Heart right ventricle (tissue), 16 donors: ENCODE results near the gene AKAIN1. TPM values are rescaled to one million over a fixed set of nuclear protein-coding genes. Genes with fewer than 3 reads are reported as not detected.

Experiments used
- ATAC-seq, 8 donors: fragments of 200-7000 bp; cut with Tn5 transposase; one replicate each; pipeline ENCODE4 v1.9.1; 2020; ENCODE audit warnings: mild to moderate bottlenecking in 8 of 8, moderate library complexity in 8 of 8, moderate number of reproducible peaks in 1 of 8
- DNase-seq, 2 donors: peaks; one replicate each; pipeline ENCODE4 v3.0.0-alpha.2; 2020
- H3K27ac ChIP-seq, 10 donors: fragments of 200-600 bp; sonication (generic) in 2 of 10; one replicate each; pipeline versions ENCODE4 v1.5.0 to v1.8.0; 2020 to 2022; ENCODE audit warnings: mild to moderate bottlenecking in 3 of 10
- H3K27me3 ChIP-seq, 7 donors: fragments of 200-600 bp; one replicate each; pipeline ENCODE4 v1.8.0; 2021 to 2022; ENCODE audit warnings: mild to moderate bottlenecking in 2 of 7
- H3K36me3 ChIP-seq, 9 donors: fragments of 200-600 bp; sonication (generic) in 1 of 9; one replicate each; pipeline versions ENCODE4 v1.5.0 to v1.8.0; 2020 to 2022; ENCODE audit warnings: mild to moderate bottlenecking in 2 of 9
- H3K4me1 ChIP-seq, 9 donors: fragments of 200-600 bp; sonication (generic) in 1 of 9; one replicate each; pipeline versions ENCODE4 v1.5.0 to v1.8.0; 2020 to 2022; ENCODE audit warnings: mild to moderate bottlenecking in 4 of 9
- H3K4me3 ChIP-seq, 10 donors: fragments of 200-600 bp; sonication (generic) in 2 of 10; one replicate each; pipeline versions ENCODE4 v1.5.0 to v1.8.0; 2020 to 2022; ENCODE audit warnings: mild to moderate bottlenecking in 7 of 10, moderate library complexity in 2 of 10
- H3K9me3 ChIP-seq, 11 donors: fragments of 200-600 bp in 10 of 11; sonication (generic) in 2 of 11; one replicate each; pipeline versions ENCODE4 v1.5.0 to v1.8.0; 2013 to 2022; ENCODE audit warnings: mild to moderate bottlenecking in 2 of 11, control low read depth in 1 of 11, moderate library complexity in 1 of 11
- CTCF ChIP-seq, 9 donors: fragments of 200-600 bp; sonication (generic) in 2 of 9; IDR thresholded peaks; one replicate each; pipeline versions ENCODE4 v1.5.0 to v1.8.0; 2021 to 2022; ENCODE audit warnings: antibody characterized with exemption in 9 of 9, mild to moderate bottlenecking in 5 of 9, moderate library complexity in 1 of 9
- WGBS, 2 donors: extraction: QIAGEN DNeasy Blood & Tissue Kit; methylation state at CpG; one replicate each; pipeline ENCODE4 v1.1.7; 2013; ENCODE audit warnings: inconsistent platforms in 1 of 2; 5-methylcytosine and 5-hydroxymethylcytosine counted together
- intact Hi-C, 10 donors: fragments of 100-400 bp; cut with DNase I; formaldehyde crosslinking; loops; one replicate each; pipeline versions ENCODE4 v1.11.1 to v1.14.2; 2022
- polyA plus RNA-seq, 2 donors: library from polyadenylated mRNA; stranded (reverse); fragments of 200-250 nt; gene quantifications; one replicate each; pipeline ENCODE4 v1.2.3, GENCODE V29; 2013
- total RNA-seq, 10 donors: library from RNA; stranded (reverse); fragmentation: NEBNext Ultra II Directional in 3 of 10; extraction: Animal tissue kit (Norgen Biotek cat#: 25700) in 3 of 10; gene quantifications; one replicate each; pipeline versions ENCODE4 v1.2.1 to v1.2.4, GENCODE V29; 2021 to 2023
- donor health status: Arrhythmogenic right ventricular cardiomyopathy.
- donor health status: ischemic (EF 13 %, LVEDD 7.1; RV severe dilation, severe dysfunction).
- donor health status: healthy with polysubstance abuse.
- donor health status: DM: no; HTN: yes; CAD: no.
- donor health status: DM: no; HTN: no; CAD: no.
- donor health status: ischemic (EF 25% LVEDD 6.9; RV normal size, moderate dysfunction).
- donor health status: ischemic (EF 25% LVEDD 5.7; RV mildly dilated, moderate dysfunction).
- donor health status: healthy.
- donor health status: DM: yes; HTN: yes; CAD: no.
- donor health status: Ischemic cardiomyopathy.
- donor health status: ischemic (EF 35%, LVEDD 5.7; RV mildly dilated, moderate dysfunction).
- donor health status: nonischemic (EF 11% LVEDD 7.7; RV severe dilation, severe dysfunction).
- donor health status: DM: yes; HTN: yes; CAD: no.
- donor health status: PGD.
- donor health status: ischemic (EF 29% LVEDD 5.4; RV normal size, mild dysfunction).
- donor health status: nonischemic (EF 23%, LVEDD 6.1; RV moderate dilation, normal function).

AKAIN1 gene
- total and polyA plus RNA-seq, 12 donors: not detected

- no peaks in the 10 kb centered on the region for H3K9me3 ChIP-seq
- TF ChIP-seq CTCF (IDR thresholded peaks at IDR 0.05): no peak
- H3K4me1 ChIP-seq: no peaks in the 10 kb centered on the region
- no peaks in the 10 kb centered on the region for H3K36me3 ChIP-seq
- no peak overlapping the region for H3K27ac ChIP-seq
- 45 to 58% methylated on average over 4 of the region's 4 CpGs for WGBS, 2 donors
- no peak overlapping the region for H3K4me3 ChIP-seq
- ATAC-seq (no peak), DNase-seq (no peak)
- intact Hi-C loops: no loop called here
- peaks cover 0 to 17% (median 0%) of the 10 kb centered on the region in 7 donors for H3K27me3 ChIP-seq
Measured at GRCh38 chr18:5207471-5208150, 10.6 kb upstream of the AKAIN1 start.

- DNase-seq (no peak), ATAC-seq (no peak)
- intact Hi-C loops: no loop called here
- no peak overlapping the region for H3K27ac ChIP-seq
- no peak overlapping the region for H3K4me3 ChIP-seq
- 76 to 83% methylated on average over 3 of the region's 3 CpGs for WGBS, 2 donors
- peaks cover 0 to 14% (median 0%) of the 10 kb centered on the region in 9 donors for H3K4me1 ChIP-seq
- no peak for TF ChIP-seq CTCF (IDR thresholded peaks at IDR 0.05)
- H3K36me3 ChIP-seq: no peaks in the 10 kb centered on the region
- peaks cover 7 to 88% (median 66%) of the 10 kb centered on the region in 7 donors for H3K27me3 ChIP-seq
- peaks cover 0 to 2% (median 0%) of the 10 kb centered on the region in 11 donors for H3K9me3 ChIP-seq
Measured at GRCh38 chr18:5198311-5198710, 1.3 kb upstream of the AKAIN1 start.

DNA sequence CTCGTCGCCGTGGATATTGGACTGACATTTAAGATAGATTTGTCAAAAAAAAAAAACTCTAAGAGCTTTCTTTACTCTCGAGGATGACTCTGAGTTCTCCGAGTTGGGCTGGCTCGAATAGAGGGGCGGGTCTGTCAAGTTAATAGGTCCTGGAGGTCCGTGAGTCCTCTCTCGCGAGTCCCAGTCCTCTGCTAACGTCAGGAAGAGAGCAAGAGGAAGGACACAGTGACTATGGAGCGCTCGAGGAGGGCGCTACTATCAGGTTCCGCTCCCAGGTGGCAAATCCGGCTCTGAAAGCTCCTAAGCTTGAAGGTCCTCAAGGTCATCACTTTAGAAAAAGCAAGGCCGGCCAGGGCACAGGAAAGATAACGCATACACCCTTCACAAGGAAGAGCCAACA, 404 bp upstream of the AKAIN1 start:
- peaks cover 7 to 88% (median 66%) of the 10 kb centered on the region in 7 donors for H3K27me3 ChIP-seq
- H3K4me1 ChIP-seq: peaks cover 0 to 14% (median 0%) of the 10 kb centered on the region in 9 donors
- no peak for ATAC-seq
- TF ChIP-seq CTCF (IDR thresholded peaks at IDR 0.05): no peak
- no peaks in the 10 kb centered on the region for H3K36me3 ChIP-seq
- intact Hi-C loops: no loop called here
- DNase-seq: no peak
- no peak overlapping the region for H3K27ac ChIP-seq
- no peak overlapping the region for H3K4me3 ChIP-seq
- 6 to 7% methylated on average over 18 of the region's 18 CpGs for WGBS, 2 donors
- H3K9me3 ChIP-seq: peaks cover 0 to 2% (median 0%) of the 10 kb centered on the region in 11 donors

DNA sequence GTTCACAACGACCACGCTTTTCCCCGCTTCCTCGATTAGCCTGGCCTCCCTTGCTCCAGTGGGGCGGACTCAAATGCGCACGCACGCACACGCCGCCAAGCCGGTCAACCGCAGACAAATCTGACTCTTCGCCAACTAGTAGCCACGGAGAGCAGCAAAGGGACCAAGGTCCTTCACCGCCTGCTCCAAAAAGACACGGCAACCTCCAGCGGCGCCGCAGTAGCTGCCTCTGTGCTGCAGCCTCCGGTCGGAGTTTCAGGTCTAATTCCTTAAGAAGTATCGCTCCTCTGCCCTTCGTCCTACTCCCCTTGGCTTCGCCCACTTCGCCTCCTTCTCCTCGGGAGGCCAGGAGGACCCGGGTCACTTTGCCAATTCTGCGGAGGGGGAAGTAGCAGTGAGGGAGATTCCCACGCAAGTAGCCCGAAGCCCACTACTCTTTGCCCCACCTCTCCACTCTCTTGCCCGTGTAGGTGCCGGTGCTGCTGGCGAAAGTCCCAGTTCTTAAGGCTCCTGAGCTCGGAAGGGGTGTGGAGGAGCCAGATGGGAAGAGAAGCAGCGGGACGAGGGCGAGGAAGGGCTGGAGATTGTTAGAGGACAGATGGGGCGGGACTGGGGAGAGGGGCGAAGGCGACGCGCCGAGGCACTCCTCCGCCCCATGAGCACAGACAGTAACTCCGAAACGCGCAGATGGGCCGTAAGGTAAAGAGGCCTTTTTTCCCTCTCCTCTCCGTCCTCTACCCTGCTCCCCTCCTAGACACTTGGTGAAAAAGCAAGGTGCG, 615 bp downstream of the AKAIN1 start:
- H3K4me1 ChIP-seq: peaks cover 0 to 14% (median 0%) of the 10 kb centered on the region in 9 donors
- H3K27me3 ChIP-seq: peaks cover 7 to 83% (median 63%) of the 10 kb centered on the region in 7 donors
- peaks cover 0 to 2% (median 0%) of the 10 kb centered on the region in 11 donors for H3K9me3 ChIP-seq
- no peak for TF ChIP-seq CTCF (IDR thresholded peaks at IDR 0.05)
- H3K27ac ChIP-seq: no peak overlapping the region
- DNase-seq (no peak), ATAC-seq (peak in 2 of 8 donors; percentile 13 to 17)
- intact Hi-C loops: no loop called here
- no peaks in the 10 kb centered on the region for H3K36me3 ChIP-seq
- H3K4me3 ChIP-seq: no peak overlapping the region
- WGBS, 2 donors: 3% methylated on average over 50 of the region's 50 CpGs
